Stimulated activated CD8-positive, alpha-beta memory T cell treated with anti-CD3 and anti-CD28 coated beads, Interleukin-4, amount 100 ng/mL, for 4 hours (primary cell): Measurements from ENCODE around the gene RPP25L.

Experiments used
- DNase-seq, 2 donors: peaks; one replicate each; pipeline ENCODE4 v3.0.0-alpha.2; 2020; ENCODE audit warnings: low read depth in 2 of 2, low spot score in 1 of 2

The RPP25L gene

DNA sequence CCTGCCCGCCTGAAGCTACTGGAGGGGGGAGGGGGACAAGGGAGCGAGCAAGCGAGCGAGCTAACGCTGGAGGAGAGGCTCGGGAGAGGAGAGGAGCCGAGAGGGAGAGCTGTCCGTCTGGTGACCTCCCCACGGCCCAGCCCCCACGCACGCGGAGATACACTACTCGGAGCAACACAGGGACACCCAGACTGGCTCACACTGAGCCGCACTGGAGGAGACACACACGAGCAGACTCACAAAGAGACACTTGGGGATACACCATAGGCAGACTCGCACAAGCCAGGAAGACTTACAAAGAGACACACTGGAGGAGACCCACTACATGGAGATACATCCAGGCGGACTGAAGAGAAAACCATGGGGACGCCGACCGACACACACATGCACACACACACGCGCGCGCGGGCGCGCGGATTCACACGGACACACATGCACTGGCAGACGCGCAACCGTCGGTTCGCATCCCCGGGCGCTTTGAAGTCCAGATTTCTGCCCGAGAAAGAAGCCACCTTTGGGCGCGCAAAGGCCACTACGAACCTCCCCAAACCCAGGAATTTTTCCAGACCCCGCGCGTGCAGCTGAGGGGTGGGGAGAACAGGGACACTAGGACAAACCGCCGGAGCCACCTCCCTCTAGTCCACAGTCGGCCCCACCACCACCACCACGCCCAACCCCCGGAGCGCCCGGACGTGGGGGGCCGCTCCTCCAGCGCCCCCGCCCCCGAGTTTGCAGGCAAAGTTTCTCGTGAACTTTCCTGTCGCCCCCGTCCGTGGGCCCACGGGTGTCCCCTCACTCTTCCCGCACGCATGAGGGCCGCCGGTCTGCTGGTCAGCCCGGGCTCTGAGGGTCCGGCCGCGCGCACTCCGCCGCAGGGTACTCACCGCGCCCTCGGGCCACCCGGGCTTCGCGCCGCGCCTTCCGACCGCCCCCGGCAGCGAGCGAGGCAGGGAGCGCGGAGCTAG is 22.9 kb downstream of the RPP25L start:
- no peak for DNase-seq

DNA sequence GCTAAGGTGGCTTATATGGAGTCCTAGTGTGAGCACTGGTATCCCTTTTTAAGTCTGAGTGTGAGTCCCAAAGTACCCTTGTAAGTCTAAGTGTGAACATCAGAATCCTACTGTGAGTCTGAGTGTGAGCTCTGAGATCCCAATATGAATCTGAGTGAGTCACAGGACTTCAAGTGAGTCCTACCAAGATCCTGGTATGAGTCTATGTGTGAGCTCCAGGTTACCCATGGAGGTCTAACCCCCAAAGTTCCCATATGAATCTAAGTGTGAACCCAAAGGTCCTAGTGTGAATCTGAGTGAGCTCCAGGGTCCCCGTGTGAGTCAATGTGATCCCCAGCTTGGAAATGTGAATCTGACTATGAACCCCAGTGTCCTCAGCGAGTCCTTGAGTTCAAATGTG is 24.6 kb downstream of the RPP25L start:
- DNase-seq, result no peak

DNA sequence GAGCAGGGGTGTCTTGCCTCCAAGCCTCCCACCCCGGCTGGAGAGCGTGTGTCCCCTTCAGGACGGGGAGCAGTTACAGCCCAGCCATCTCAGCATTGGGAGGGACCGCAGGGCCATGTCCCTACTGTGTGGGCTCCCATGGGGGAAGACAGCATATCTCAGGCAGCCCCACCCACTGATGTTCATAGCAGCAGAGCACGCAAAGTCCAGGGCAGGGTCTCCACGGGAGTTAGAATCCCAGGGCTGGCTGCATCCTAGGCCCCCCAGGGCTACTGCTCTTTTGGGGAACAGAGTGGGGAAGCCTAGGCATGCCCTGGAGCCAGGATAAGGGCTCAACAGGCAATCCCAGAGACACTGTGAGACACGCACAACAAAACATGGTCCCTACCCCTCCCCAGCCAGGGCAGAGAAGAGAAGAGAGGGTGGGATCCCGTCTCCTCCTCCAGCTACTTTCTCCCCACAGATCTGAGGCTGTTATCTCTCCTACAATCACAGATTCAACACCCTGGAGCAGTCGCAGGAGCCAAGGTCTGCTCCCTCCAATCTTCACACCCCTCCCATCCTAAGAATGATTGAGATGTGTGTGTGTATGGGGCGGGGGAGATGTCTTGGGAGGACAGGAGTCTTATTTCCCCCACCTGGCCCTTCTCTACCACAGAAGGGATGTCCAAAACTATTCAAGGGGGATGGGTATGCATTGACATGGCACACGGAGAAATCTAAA is 25.8 kb downstream of the RPP25L start:
- DNase-seq, result no peak

DNA sequence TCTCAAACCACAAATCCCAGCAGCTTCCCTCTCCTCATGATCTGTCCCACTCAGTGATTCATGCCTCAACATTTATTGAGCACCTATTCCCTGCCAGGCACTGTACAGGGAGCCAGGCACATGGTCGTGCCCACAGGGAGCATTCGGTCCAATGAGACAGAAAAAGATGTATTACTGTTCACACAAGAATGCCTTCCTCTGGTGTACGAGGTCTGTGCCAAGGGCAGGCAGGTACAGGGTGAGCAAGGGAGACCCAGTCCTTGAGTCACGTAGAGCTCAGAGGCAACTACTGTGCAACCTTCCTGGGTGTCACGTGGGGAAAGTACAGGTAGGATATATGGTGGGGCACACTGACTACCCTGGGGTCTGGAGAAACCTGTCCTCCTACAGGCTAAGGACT is 26.9 kb downstream of the RPP25L start:
- DNase-seq, result no peak

DNA sequence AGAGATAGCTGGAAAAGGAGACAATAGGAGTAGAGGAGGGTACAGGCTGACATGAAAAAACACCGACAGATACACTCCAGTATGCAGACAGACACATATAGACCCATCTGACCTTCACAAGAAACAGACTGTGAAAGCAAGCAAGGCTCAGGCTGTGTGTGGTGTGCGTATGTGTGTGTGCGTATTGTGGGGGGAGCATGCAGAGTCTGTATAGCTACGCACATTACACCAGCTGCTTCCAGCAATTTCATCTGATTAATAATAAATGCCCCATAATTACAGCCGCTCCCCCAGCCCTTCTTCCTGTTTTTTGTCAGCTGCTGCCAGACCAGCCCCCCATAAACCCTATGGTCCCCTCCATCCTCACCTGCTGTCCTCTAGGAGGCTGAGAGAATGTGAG is 29.1 kb downstream of the RPP25L start:
- DNase-seq, result no peak

DNA sequence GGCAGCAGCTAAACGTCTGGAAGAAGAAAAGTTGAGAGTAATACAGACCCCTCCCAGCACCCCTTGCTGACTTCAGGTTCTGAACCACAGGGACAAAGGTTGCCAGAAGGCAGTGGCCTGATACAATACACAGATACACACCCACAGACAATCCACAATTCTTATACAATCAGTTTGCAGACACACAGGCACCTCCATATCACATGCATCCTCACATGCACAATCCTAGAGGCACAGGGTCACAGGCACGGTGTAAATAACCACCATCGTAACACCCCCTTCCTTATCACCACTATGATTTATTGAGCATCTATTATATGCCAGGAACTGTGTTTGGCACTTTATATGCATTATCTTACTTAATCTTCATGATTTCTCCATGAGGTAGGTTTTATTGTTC is 30.6 kb downstream of the RPP25L start:
- no peak for DNase-seq

DNA sequence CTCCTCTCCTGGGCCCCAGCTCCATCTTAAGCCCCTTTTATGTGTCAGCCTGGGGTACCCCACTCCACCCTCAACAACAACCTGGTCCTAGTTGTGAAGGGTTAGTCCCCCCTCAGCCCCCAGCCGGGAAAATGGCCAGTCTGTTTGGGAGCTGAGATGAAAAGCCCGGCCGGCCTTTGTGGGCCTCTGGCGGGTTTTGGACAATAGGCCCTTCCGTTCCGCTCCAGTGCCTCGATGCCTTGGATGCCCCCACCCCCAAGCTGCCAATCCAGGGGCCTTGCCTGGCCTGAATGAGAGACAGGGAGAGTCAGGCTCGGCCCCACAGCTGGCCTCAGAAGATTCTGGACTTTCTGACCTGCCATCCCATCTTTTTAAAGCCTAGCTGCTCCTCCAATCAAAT is 31.5 kb downstream of the RPP25L start:
- DNase-seq, result no peak

DNA sequence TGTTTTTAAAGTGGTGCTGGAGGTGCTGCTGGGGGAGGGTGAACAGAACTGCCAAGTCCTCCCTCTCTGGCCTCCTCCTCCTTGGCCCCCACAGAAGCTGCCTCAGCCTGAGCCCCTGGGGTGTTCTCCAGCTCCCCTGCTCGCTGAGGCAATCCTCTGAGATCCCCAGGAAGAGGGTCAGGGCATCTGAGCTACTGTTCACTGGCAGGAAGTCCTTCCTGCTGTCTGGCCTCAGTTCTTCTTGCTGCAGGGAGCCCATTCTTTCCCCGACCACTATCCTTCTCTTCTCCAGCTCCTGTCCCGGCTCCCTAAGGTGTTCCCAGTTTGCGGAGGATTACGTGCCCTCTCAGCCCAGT is 32.1 kb downstream of the RPP25L start:
- DNase-seq, result no peak

DNA sequence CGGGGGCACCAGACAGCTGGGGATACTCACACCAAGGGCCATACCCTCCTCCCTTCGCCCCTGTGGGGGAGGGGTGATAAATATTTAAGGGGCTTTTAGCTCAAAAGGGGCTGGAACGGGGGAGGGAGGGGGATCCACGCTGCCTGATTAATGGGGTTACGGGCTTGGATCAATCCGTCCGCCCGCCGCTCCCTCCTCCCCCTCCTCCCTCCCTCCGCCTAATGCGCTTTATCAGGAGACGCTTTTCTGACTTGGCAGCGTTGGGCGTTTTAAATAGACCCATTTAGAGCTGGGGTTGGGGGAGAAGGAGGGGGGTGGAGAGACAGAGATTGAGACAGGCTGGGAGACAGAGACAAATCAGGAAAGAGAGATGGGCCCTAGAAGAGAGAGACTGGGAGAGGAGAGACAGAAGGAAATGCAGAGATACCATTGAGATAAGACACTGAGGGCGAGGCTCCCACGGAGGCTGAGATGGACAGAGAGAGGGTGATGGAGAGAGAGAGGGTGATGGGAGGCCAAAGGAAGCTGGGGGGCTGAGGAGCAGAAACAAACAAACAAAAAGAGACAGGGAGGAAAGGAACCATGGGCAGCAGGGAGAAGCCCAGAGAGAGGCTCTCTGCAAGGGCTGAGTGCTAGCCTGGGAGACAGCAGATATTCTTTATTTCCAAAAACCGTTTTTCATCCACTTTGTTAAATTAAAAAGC is 32.6 kb downstream of the RPP25L start:
- DNase-seq, result no peak

DNA sequence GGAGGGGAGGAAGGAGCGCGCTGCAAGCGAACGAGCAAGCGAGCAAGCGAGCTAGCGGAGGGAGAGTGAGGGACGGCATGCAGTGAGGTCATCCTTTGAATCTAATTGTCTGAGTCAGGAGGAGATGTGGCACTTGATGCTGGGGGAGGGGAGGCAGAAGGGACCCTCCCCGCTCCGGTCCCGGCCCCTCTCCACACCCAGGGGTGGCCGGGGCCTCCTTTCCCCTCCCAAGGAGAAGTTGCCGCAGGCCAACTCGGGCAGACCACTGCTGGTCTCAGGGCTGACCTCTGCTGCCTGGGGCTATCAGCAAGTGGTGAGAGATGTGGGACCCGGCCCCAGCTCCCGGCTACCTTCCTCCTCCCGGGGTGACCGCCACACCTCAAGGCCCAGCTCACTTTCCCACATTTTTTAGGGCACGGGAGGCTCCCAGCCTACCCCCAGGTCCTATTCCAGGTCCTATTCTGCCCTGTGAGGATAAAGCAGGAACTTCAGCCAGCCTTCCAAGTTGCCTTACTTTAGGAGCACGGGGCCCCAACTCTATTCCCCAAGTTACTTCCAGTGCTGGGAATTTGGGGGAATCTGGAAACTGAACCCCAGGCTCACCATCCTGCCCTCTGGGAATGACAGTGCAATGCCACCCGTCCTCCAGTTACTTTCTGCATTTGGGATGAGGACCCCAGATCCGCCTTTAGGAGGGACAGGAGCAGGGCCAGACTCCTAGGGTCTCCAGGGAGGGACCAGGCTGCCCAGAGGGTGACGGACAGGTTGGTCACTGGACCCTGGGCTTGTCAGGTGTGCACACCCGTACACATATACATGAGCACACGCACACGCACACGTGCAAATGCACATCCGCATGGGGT is 33.4 kb downstream of the RPP25L start:
- no peak for DNase-seq

DNA sequence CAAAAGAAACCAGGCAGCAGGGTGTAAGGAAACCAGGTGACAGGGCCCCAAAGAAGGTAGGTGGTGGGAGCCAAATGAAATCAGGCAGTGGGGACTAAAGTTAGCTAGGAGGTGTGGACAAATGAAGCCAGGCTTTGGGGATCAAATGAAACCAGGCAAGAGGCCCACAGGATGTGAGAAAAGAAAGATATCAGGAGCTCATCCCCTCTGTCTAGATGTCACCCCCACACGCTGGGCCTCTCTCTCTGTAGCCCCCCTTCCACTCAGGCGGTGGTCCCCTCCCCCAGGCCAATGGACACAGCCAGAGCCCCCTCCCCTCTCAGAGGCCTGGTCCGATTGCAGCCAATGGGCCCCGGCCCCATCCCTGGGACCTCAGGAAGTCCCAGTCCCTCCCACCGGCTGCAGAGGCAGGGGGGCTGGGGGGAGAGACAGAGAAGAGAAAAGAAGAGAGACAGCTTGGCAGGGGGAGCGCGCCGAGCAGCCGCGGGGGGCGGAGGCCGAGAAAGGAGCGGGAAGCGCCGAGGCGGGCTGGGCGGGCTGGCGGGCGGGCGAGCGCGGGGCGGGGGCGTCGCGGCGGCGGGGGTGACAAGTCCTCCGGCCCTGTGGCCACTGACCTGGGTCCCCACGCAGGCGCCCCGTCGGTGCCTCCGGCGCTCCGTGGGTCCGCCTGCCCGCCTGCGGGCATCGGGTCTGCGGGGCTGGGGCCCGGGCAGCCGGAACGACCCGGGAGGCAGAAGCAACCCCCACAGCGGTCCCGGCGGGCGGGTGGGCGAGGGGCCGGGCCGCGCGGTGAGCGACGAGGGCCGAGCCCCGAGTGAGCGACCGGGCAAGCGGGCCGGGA is 34.3 kb downstream of the RPP25L start:
- DNase-seq, result no peak

DNA sequence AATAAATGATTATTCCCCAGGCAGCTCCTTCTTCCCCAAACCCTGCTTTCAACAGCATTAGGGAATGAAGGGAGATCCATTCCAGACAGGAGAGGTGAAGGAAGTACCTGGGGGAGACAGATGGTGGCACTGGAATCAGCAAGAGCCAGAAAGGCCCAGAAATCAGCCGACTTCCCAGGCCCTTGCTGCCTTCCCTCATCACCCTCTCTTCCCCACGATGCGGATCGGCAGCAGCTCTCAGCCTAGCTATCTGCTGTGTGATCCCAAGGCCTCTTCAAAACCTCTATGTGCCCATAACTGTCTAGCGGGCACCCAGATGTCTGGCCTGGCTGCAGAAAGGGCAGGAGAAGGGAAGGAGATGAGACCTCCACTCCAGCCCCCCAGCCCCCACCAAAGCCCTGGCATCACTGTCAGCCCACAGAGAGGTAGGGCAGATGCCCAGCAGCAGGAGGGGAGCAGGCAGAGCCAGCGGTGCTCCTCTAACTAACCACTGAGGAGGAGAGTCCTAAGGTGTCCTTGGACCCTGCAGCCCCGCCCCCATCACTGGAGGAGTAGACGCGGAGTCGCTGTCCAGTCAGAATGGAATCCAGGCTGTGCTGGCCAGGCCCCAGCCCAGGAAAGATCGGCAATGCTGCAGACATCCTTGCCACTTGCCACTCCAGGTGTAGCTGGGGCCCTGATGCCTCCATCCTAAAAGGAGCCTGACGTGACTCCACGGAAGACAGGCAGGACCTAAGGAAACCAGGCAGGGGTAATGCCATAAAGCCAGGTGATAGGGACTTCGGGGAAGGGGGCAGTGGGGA is 35.1 kb downstream of the RPP25L start:
- no peak for DNase-seq

DNA sequence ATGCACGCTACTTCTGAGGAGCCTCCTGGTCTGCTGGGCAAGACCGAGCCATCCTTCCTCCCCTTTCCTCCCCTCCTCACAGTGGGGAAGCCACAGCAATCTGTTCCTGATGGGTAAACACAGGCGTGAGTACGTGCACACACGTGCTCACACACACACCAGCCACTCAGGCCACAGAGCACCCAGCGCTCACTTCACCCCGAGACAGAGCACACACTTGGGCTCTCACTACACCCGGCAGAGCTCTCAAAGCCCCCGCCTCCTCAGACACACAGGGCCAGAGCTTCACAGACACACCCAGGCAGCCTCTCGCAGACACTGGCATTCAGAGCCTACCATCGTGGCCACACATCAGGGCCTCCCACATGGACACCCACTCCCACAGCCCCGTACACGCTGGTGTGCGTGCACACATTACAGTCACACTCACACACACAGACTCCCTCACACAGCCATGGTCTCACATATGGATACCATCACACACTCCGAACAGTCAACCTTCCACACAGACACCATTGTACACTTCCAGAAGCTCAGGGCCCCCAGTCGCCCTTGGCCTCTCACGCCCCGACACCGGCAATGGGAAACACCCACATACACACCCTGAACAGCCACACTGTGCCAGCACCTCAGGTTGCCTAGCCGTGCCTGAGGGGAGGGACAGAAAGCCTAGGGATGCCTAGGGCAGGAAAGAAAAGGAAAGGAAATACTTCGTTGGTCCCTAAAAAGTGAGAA is 35.9 kb downstream of the RPP25L start:
- no peak for DNase-seq

DNA sequence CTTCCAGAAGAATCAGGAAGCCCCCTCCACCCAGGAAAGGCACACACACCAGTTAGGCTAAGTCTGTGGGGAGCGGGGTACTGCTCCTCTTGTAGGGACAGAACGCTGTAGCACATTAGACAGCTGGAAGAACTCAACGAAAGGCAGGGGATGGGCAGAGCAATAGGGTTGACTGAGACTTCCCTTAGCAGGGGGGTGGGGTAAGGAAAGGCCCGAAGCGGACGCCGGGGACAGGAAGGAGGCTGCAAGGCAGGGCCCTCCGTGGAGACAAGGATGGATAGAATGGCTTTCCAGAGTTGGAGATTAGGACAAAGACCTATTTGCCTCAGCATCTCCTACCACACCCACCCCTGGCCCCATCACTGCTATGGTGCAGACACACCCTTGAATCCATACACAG is 36.7 kb downstream of the RPP25L start:
- no peak for DNase-seq

DNA sequence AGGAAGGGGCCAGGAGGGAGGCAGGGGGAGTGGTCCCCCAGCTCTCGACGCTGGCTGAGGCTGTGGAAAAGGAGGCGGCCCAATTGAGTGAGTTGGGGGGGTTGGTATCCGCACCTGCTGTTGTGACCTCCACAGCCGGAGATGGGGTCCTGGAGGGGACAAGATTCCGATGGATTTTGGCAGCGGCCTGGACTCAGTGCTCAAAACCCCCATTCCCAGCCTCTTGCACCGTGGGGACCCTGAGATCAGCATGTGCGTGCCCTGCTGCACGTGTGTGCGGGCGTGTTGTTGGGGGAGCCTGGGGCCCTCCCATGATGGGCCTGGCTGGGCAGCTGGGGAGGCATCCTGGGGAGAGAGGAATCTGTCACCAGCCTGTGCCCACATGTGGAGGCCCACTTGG is 37.3 kb downstream of the RPP25L start:
- no peak for DNase-seq

DNA sequence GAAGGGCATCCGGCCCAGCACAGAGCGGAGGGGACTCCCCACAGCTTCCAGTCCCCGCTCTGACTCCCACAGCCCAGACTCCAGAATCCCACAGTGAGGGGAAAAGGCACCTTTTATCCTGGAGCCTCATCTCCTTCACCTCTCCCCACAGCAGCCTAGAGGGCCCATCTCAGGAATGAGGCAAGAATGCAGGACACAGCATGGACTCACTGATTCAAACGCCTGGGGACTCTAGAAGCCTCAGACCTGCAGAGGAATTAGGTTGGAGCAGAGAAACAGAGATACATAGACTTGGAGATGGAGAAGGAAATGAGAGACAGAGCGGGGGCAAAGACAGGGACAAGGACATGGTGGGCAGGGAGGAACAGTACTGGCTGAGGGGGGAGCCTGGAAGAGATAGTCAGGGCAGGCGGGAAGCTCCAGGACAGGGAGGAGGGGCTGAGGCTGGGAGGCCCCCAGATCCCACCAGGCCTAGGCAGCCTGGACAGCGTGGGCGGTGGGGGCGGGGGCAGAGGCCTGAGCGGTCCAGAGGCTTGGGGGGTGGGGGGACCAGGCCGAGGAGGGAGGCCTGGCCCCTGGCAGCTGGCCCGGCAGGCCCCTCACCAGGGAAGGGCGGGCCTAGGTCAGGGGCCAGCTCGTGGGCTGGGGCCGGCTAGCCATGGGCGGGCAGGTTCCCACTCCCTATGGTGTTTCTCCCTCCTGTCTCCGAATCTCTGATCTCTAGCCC is 38.1 kb downstream of the RPP25L start:
- DNase-seq, result no peak

DNA sequence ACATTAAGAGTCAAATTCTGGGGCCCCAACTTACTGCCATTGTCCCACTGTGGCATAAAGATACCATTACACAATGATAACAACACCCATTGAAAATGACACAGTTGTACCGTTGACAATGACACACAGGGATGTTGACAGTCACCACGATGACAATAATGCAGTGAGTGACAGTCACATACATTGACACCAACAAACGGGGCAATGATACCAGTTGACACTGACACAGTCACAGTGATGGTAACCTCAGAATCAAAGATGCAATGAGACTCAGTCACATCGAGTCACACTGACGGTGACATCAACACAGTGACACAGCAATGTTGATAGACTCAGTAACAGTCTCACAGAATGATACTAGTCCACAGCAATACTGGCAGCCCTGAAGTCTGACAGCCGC is 39.3 kb downstream of the RPP25L start:
- no peak for DNase-seq

DNA sequence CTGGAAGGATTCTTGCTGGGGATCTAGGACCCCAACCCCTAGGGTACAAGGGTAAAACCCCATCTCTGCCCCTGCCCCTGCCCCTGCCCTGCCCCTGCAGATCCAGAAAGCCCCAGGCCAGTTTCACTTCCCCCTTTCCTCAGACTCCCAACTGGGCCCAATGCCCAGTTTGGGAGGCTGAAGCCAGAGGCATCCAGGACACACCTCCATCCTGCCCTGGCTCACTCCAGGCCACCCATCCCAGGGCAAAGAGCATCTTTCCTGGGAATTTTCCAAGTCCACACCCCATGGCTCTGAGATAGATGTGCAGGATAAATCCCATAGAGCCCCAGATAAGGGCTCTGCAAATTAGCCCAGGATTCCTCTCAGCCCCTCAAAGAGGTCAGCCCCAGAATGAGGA is 39.8 kb downstream of the RPP25L start:
- no peak for DNase-seq
